ENCODE data around the gene TM2D3. TPM values are rescaled to one million over a fixed set of nuclear protein-coding genes. Genes with fewer than 3 reads are reported as not detected.

The TM2D3 gene
- total and polyA plus RNA-seq, 4 donors = 40.2 to 68.1 (median 44.6) TPM

GRCh38 chr15:101625184-101625583 lies 27.0 kb downstream of the TM2D3 start:
- 65 to 81% methylated on average over 1 of the region's 1 CpG for WGBS, 2 donors
- no peak for ATAC-seq (ENCODE audit: insufficient read depth, low FRiP score)
- H3K9me3 ChIP-seq (ENCODE audit: control insufficient read depth in 4 of 4, insufficient read depth in 3 of 4, low read length in 3 of 4) = no peaks in the 10 kb centered on the region

GRCh38 chr15:101623367-101624304 lies 28.5 kb downstream of the TM2D3 start:
- peaks cover 0 to 3% (median 0%) of the 10 kb centered on the region in 5 donors for H3K4me1 ChIP-seq (ENCODE audit: control insufficient read depth in 5 of 5, insufficient read depth in 5 of 5, low read length in 5 of 5)
- DNase-seq (no peak), ATAC-seq (ENCODE audit: insufficient read depth, low FRiP score) (no peak)
- TF ChIP-seq CTCF (IDR thresholded peaks at IDR 0.05; ENCODE audit: control extremely low read depth, extremely low read depth) = no peak
- no peaks in the 10 kb centered on the region for H3K27me3 ChIP-seq (ENCODE audit: control insufficient read depth in 3 of 3, insufficient read depth in 3 of 3, low read length in 2 of 3)
- H3K36me3 ChIP-seq (ENCODE audit: control insufficient read depth in 4 of 4, insufficient read depth in 4 of 4, low read length in 4 of 4) = peaks cover 0 to 2% (median 1%) of the 10 kb centered on the region in 4 donors
- no peak overlapping the region for H3K27ac ChIP-seq (ENCODE audit: low read depth in 1 of 2, low read length in 1 of 2)
- 97 to 99% methylated on average over 6 of the region's 6 CpGs for WGBS, 2 donors
- no peaks in the 10 kb centered on the region for H3K9me3 ChIP-seq (ENCODE audit: control insufficient read depth in 4 of 4, insufficient read depth in 3 of 4, low read length in 3 of 4)
- H3K9ac ChIP-seq (ENCODE audit: insufficient read depth in 1 of 2, low read length in 2 of 2) = no peak overlapping the region
- no peak overlapping the region for H3K4me3 ChIP-seq

More at GRCh38 chr15:101625184-101625583, 27.0 kb downstream of the TM2D3 start:
- no peak overlapping the region for H3K4me3 ChIP-seq
- peaks cover 0 to 2% (median 1%) of the 10 kb centered on the region in 4 donors for H3K36me3 ChIP-seq (ENCODE audit: control insufficient read depth in 4 of 4, insufficient read depth in 4 of 4, low read length in 4 of 4)
- peak overlapping the region in 1 of 2 donors; percentile 22 for H3K27ac ChIP-seq (ENCODE audit: low read depth in 1 of 2, low read length in 1 of 2)
- DNase-seq = no peak
- H3K27me3 ChIP-seq (ENCODE audit: control insufficient read depth in 3 of 3, insufficient read depth in 3 of 3, low read length in 2 of 3) = no peaks in the 10 kb centered on the region
- H3K9ac ChIP-seq (ENCODE audit: insufficient read depth in 1 of 2, low read length in 2 of 2) = no peak overlapping the region
- H3K4me1 ChIP-seq (ENCODE audit: control insufficient read depth in 5 of 5, insufficient read depth in 5 of 5, low read length in 5 of 5) = peaks cover 0 to 3% (median 0%) of the 10 kb centered on the region in 5 donors
- no peak for TF ChIP-seq CTCF (IDR thresholded peaks at IDR 0.05; ENCODE audit: control extremely low read depth, extremely low read depth)

GRCh38 chr15:101621961-101622360 lies 30.2 kb downstream of the TM2D3 start:
- WGBS, 2 donors = 76 to 84% methylated on average over 3 of the region's 3 CpGs
- H3K27ac ChIP-seq (ENCODE audit: low read depth in 1 of 2, low read length in 1 of 2) = no peak overlapping the region
- H3K27me3 ChIP-seq (ENCODE audit: control insufficient read depth in 3 of 3, insufficient read depth in 3 of 3, low read length in 2 of 3) = no peaks in the 10 kb centered on the region
- peaks cover 0 to 9% (median under 1%) of the 10 kb centered on the region in 5 donors for H3K4me1 ChIP-seq (ENCODE audit: control insufficient read depth in 5 of 5, insufficient read depth in 5 of 5, low read length in 5 of 5)
- no peak for TF ChIP-seq CTCF (IDR thresholded peaks at IDR 0.05; ENCODE audit: control extremely low read depth, extremely low read depth)
- no peak overlapping the region for H3K4me3 ChIP-seq
- H3K9me3 ChIP-seq (ENCODE audit: control insufficient read depth in 4 of 4, insufficient read depth in 3 of 4, low read length in 3 of 4) = no peaks in the 10 kb centered on the region
- ATAC-seq (ENCODE audit: insufficient read depth, low FRiP score) (no peak), DNase-seq (no peak)
- H3K9ac ChIP-seq (ENCODE audit: insufficient read depth in 1 of 2, low read length in 2 of 2) = no peak overlapping the region
- H3K36me3 ChIP-seq (ENCODE audit: control insufficient read depth in 4 of 4, insufficient read depth in 4 of 4, low read length in 4 of 4) = peaks cover 0 to 2% (median 1%) of the 10 kb centered on the region in 4 donors

Data from lung (tissue), 12 donors.